HG03571 (cell line): ENCODE measurements around the gene L3MBTL2.

Source experiments
- ATAC-seq: cut with Tn5 transposase; IDR thresholded peaks from one replicate; pipeline ENCODE4 v1.9.1; 2021; ENCODE audit not compliant: unreplicated experiment

The L3MBTL2 gene

GRCh38 chr22:41206719-41207118 is 1.6 kb downstream of the L3MBTL2 start:
- ATAC-seq, result no peak

DNA sequence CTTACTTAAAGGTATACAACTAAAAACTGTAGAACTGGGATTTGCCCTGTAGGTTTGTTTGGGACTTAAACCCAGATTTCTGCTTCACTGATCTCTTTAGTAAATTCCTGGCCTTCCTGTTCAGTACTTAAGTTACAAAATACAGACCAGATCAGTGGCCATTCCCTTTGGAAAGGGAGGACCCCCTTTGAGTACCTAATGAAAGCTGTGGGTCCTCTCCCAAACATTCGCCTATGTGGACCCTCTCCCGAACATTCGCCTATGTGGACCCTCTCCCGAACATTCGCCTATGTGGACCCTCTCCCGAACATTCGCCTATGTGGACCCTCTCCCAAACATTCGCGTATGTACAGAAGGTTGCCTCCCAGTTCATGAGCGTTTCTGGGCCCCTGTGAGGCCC is 10.3 kb downstream of the L3MBTL2 start:
- no peak for ATAC-seq

DNA sequence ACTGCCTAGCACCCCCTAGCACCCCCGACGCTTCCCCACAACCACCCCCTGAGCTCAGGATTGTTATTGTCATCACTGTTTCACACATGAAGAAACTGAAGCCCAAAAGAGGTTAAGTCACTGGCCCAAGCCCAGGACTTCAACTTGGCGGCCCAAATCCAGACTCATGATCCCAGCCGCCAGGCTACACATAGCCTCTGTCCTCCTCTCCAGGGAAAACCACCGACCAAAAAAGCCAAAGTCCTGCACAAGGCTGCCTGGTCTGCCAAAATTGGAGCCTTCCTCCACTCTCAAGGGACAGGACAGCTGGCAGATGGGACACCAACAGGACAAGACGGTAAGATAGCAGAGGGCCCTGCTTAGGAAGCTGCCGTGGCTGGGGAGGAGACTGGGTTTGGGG is 10.8 kb downstream of the L3MBTL2 start:
- no peak for ATAC-seq

DNA sequence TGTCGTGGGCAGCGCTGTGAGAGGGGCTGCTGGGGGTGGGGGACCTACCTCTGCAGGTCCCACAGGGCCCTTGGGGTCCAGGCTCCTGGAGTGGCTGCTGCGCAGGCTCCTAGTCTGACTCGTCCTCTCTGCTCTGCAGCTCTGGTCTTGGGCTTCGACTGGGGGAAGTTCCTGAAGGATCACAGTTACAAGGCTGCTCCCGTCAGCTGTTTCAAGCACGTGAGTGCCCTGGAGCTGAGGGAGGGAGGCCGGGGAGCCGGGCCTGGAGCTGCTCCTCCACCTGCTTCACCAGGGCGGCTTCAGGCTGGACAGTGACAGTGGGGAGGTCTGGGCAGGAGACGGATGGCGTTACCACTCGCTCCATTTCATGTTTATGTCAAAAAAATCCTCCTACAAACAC is 11.9 kb downstream of the L3MBTL2 start:
- no peak for ATAC-seq

- ATAC-seq, result no peak
Observed at GRCh38 chr22:41217553-41218157, 12.5 kb downstream of the L3MBTL2 start.

DNA sequence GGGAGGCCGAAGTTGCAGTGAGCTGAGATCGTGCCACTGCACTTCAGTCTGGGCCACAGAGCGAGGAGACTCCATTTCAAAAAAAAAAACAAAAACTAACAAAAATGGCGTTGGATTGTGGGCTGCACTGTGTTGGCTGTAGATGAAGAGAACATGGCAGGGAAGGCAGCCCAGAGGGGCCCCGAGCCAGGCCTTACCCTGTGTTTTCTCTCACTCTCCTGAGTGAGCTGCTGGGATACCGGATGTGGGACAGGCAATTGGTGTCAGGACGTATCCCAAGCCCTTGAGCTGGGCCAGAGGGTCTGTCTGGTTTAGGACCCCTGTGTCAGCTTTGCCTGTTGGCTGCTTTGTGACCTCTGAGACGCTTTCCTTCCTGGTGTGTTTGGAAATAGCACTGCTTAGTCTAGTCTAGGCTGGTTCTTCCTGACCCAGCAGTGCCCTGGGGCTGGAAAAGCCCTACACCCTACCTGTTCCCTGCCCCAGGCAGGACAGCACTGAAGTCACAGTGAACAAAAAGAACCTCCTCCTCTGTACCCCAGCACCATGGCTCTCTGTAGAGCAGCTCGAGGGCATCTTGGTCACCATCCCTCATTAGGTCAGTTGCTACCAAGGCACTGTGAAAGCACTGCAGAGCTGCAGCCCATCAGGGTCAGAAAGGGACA is 17.9 kb downstream of the L3MBTL2 start:
- no peak for ATAC-seq

DNA sequence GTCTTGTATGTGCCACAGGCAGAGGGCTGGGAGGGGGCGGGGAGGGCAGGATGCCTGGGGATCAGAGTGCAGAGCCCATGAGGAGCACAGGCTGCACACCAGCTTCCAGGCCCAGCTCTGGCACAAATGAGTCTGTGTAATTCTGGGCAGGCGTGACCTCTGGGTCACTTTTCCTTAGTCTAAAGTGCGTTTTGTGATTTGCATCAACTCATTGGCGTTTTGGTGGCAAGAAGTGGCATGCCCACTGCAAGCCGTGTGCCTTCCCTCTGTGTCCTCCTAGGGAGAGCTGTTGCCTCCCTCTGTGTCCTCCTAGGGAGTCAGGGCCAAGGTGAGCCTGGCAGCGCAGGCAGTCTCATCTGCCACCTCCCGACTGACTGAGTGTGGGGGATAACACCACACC is 18.4 kb downstream of the L3MBTL2 start:
- ATAC-seq, result no peak

- no peak for ATAC-seq
Observed at GRCh38 chr22:41226723-41227655, 21.9 kb downstream of the L3MBTL2 start.

GRCh38 chr22:41229215-41229614 is 24.1 kb downstream of the L3MBTL2 start:
- ATAC-seq, result no peak

DNA sequence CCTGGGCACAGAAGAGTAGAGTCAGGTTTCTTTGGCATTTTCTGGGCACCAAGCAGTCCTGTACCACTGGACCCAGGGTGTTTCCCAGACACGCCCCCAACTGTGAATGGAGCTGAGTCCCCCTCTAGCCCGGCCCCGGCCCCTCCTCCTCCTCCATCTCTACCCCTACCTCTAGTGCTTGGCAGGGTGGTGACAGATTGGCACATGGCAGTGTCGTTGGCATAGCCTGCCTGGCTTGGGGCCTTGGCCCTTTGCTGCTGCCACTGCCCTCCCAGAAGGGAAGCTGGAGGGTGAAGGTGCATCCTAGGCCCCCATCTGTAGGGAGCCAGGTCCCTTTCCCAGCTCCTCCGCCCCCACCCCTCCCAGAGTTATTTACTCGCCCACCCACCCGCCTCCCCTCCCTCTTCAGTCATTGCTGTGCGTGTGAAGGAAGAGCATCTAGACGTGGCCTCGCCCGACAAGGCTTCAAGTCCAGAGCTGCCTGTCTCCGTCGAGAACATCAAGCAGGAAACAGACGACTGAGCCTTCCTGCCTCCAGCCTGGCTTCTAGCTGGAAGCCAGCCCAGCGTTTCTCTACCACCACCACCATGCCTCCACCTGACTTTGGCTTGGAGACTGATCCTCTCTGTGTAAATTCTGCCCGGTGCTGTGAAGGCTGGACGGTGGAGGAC is 24.8 kb downstream of the L3MBTL2 start:
- ATAC-seq, result no peak

DNA sequence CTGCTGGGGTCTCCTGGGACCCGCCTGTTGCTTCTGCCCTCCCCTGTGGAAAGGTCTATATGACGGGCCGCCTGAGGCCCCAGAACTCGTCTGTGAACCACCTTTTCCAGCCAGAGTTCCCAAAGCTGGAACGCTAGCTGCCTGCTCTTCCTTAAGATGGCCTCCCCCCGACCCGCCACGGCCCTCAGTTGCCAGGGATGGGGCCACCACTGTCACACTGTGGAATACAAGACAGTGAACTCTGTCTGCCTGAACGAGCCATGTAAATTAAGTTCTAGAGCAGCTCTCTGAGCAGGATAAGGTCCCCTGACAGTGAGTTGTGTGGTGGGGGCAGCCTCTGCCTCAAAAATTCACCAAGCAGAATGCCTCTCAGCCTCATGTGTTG is 25.3 kb downstream of the L3MBTL2 start:
- ATAC-seq, result no peak

- ATAC-seq, result no peak
Observed at GRCh38 chr22:41231369-41231768, 26.3 kb downstream of the L3MBTL2 start.

DNA sequence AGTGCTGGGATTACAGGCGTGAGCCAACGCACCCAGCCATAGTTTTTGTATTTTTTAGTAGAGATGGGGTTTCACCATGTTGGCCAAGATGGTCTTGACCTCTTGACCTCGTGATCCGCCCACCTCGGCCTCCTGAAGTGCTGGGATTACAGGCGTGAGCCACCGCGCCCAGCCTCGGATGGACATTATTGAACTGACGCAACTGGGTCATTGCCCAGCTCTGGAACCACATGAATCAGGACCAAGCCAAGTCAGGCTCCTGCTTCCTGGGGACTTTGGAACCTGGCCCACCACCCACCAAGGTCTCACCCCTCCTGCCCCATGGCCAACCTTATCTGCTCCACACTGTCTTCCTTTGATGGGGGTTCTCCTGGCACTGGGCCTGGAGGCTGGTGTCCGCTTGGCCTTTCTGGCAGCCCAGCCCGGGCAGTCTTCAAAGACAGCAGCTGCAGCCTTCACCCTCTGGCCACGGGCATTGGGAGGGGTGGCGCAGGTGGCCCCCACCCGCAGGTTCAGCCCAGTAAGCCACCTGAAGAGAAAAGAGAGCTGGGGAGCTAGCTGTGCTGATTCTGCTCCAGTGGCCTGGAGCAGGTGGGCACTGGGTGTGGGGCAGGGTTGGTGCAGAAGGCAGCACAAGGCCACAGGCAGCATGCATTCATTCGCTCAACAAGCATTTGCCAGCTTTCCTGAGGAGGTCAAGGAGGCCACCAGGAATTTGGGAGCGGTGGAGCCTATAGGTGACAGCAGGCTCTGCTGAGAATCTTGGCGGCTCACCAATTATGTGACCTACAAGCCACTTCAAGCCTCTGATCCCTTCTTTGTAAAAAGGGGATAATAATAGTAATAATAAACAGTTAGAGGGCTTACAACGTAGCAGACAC is 29.9 kb downstream of the L3MBTL2 start:
- ATAC-seq, result no peak

DNA sequence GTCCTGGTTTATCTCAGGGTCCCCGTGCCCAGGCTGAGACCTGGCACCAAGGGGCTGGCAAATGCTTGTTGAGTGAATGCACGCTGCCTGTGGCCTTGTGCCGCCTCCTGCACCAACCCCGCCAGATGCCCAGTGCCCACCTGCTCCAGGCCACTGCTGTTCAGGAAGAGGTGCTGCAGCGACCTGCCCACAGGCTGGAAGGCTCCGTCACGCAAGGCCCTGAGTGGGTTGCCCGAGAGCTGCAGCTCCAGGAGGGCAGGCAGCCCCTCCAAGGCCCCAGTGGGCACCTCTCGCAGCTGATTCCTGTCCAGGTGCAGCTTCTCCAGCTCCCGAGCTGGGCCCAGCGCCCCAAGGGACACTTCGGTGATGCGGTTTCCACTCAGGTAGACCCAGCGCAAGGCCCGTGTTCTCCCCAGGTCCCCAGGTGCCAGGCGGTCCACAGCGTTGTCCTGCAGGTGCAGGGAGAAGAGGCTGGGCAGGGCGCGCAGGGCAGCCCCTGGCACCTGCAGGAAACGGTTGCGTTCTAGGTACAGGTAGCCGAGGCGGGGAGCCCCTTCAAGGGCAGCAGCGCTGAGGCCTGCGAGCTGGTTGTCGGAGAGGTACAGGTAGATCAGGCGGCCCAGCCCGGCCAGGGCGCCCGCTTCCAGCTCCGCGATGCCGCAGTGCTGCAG is 32.1 kb downstream of the L3MBTL2 start:
- no peak for ATAC-seq

GRCh38 chr22:41237707-41238569 is 32.8 kb downstream of the L3MBTL2 start:
- peak; percentile 44 for ATAC-seq

- ATAC-seq, result no peak
Observed at GRCh38 chr22:41238570-41239442, 33.7 kb downstream of the L3MBTL2 start.

DNA sequence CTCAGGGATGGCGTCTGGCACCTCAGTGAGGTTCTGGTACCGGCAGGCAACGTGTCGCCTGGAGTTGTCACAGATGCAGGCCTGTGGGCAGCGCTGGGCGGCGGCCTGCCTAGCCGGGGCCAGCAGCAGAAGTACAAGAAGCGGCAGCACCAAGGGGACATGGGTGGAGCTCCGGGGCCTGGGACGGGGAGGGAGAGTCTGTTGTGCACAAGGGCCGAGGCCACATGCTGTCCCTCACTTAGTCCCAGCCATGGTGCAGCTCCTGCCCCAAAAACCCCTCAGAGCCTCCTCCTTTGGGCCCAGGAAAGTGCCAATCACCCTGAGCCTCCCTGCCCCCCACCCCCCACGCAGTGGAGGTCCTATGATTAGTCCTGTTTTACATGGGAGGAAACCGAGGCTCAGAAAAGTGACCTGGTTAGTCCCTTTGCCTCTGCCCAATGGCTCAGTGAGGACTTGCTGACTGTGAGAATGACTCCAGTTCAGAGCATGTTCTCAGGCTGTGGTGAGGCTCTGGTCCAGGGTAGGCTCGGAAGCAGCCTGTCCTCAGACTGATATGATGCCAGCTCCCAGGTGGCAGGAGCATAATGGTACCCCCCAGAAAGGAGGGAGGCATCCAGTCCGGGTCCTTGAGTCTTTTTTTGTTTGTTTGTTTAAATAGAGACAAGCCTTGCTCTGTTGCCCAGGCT is 34.5 kb downstream of the L3MBTL2 start:
- no peak for ATAC-seq
